Inflammatory macrophage treated with lipopolysaccharide for 4 hours (primary cell): ENCODE measurements around the gene PHF13.

Experiments
- DNase-seq: peaks from one replicate; pipeline ENCODE4 v3.0.0-alpha.2; 2020

The PHF13 gene

GRCh38 chr1:6602669-6603237 lies 10.8 kb upstream of the PHF13 start, which contains the start of gene KLHL21:
Gene KLHL21 (minus strand): TSS chr1:6602869. CDS start chr1:6602817, 52 bp downstream.
- DNase-seq, result peak; percentile 93

DNA sequence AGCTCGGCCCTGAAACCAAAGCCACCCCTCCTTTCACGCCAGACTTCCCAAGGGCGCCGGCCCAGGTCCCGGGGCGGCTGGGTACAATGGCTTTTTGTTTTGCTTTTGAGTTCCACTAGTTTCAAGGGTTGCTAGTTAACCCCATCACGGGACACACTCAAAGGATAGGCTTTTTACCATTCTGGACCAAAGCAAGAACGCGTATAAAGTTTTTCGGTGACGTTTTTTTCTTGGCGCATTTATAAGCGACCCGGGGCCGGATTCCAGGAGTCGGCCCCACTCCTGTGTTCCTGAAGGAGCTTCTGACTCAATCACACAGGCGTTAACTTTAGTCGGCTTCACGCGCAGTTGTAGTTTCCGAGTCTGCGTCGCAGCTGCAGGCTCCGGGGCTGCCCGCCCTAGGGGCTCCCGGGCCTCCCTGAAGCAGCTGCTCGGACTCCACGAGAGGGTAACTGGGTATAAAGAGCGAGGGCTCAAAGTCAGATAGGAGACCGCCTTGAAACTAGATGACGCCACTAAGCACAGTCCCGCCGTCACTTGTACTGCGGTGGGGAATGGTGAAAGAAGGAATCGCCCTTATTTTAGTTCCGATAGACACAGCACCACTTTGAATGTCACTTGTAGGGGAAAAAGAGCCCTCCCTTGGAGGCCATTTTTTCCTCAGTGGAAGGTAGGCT lies 10.2 kb upstream of the PHF13 start:
- DNase-seq, result peak; percentile 83

DNA sequence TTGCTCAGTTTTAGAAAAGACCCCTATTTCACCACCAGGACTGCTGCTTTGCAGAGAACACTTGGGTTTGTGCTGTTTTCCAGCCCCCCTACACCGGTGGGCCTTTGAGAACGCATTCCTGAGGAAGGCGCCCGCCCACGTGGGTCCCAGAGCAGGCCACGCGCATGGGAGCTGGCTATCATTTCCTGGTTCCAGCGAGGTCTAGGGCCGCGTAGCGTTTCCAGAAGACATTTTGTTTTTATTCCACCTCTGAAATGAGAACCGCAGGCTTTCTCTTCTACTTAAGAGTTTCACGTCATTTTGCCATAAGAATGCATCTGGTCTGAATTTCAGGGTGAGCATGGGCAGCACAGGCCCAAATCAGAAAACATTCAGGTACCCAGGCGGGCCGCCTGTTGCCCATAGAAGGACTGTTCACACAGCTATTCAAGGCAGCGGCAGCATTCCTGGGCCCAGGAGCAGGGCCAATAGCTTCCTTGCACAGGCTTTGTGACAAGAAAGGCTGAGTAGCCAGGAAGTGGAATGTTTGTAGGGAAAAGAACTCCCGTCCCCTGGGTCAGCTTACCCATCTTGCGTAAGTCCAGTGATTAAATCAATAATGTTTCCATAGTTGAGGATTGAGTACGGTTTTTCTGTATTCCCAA lies 9.5 kb upstream of the PHF13 start:
- peak; percentile 49 for DNase-seq

DNA sequence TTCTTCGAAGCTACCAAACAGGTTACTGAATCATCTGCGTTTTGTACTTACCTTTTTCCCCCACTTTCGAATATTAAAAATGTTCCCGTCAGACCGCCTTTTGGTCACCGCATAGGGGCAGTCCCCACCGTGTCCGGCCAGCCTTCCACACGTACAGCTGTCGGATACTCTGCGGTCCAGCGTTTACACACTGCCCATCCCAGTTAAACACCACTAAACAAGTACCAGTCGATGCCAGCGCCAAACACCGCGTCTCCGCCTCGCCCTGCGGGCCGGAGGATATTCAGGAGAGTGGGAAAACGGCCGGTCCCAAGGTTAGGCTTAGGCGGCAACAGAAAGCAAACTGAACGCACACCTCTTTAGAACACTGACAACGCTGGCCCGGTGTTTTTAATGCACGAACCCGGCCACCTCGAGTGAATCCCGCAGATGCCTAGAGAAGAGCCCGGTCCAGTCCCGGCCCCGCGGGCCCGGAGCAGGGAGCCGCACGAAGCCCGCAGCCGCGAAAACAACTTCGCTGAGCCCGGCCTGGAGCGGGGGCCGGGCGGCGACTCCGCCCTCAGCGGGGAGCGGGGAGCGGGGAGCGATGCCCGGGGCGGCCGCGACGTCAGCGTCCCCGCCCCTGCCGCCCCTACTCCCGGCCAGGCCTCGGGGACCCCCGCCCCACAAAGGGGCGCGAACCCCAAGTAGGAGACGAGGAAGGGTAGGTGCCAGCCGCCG lies 730 bp upstream of the PHF13 start:
- DNase-seq, result peak; percentile 39

GRCh38 chr1:6614019-6614928 lies 743 bp downstream of the PHF13 start:
- DNase-seq, result no peak

GRCh38 chr1:6614929-6615785 lies 1.6 kb downstream of the PHF13 start:
- no peak for DNase-seq

DNA sequence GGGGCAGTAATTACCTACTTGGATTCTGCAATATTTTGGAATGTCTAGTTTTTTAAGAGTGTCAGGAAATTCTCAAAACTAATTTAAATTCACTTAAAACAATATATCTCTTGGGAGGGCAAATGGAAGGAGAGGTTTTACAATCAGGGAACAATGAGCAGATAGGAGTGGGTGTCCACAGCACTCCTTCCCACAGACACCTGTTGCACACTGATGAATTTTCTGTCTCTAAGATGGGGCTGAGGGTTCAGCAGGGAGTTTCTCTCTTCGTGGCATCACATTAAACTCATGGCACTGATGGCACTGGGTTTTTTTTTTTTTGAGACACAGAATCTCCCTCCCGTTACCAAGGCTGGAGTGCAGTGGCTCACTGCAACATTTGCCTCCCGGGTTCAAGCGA lies 5.5 kb downstream of the PHF13 start:
- no peak for DNase-seq

DNA sequence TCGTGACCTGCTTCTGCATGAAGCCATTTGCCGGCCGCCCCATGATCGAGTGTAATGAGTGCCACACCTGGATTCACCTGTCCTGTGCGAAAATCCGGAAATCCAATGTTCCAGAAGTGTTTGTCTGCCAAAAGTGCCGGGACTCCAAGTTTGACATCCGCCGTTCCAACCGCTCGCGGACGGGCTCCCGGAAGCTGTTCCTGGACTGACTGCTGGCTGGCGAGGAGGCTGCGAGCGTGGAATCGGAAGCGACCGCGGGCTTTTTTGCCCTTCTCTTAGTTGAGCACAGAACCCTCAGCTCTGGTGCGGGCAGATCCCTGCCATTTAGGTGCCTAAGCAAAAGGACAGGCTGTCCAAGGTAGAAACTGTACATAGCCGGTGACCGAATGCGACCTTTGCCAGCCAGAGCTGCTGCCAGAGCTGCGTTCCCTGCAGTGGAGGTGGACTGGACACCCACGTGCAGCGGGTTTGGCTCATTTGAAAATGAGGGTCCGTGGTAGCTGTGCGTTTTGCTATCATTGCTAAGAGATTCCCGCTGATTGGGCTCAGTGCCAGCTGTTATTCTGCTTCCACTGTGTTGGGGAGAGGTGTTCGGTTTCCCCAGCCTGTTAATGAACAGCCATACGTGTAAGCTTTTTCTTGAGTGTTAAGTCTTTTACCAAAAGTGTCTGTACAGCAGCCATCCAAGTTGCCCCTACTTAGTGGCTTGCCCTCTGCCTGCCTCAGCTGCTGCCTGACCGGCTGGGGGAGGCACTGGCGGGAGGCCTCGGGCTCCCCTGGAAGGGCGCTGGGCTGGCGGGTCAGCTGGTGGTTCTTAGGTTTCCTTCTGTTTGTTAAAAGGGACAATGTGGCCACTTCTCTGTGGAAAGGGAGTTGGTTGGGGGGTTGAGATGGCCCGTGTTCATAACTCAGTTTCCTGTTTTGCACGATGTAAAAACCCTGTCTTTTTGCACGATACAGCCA lies 8.2 kb downstream of the PHF13 start:
- DNase-seq, result no peak

- DNase-seq, result no peak
These were observed 9.0 kb downstream of the PHF13 start for GRCh38 chr1:6622396-6623152.

DNA sequence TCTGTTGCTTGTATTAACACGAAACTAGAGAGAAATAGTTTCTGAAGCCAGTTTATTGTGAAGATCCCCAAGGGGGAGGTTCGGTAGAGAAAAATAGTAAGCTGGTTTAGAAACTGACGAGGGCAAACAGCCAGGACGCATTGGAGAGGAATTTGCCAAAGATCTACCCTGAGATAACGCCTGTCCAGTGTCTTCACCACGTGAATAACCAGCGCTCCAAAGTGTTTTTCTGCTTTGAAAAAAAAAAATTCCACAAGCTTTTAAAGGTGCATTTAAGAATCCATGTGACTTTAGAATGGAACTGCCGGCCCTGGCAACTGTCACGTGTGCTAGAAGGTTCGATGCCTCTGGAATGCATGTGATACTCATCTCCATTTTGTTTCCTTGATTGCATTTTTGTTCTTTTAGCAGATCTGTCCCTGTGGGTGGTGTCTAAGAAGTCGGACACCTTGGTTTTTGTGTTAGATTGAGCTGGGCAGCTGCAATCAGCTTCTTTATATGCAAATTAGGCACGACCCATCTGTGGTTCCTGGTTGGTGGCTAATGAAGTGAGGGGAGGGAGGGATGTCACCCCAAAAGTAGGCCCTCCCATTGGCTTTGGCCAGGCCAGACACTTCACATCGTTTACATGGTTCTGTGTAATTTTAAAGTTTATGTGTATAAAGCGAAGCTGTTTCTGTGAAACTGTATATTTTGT lies 9.9 kb downstream of the PHF13 start:
- no peak for DNase-seq

GRCh38 chr1:6624710-6625583 lies 11.4 kb downstream of the PHF13 start, which contains the start of gene THAP3:
Gene THAP3 (plus strand): TSS chr1:6624868. CDS start chr1:6625219, 351 bp downstream.
- DNase-seq, result peak; percentile 83

DNA sequence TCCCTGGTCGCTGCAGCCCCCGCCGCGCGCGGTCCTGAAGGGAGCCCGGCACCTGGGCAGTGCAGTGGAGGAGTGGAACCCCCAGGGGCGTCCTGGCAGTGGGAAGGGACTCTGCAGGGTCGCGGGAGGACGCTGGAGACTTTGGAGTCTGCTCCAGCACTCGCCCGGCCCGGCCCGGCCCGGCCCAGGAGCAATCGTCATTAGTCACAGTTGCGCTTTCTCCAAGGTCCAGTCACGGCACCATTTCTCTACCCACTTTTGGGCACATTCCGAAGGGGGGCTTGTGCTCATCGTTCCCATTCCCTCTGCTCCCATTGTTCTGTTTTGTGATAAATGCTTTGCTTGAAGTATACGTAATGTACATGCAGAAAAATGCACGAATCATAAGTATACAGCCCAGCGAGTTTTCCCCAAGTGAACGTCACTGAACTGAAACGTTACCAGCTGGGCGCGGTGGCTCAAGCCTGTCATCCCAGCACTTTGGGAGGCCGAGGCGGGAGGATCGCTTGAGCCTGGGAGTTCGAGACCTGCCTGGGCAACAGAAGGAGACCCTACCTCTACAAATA lies 12.1 kb downstream of the PHF13 start:
- DNase-seq, result peak; percentile 40

GRCh38 chr1:6627031-6627430 lies 13.5 kb downstream of the PHF13 start:
- DNase-seq, result no peak

DNA sequence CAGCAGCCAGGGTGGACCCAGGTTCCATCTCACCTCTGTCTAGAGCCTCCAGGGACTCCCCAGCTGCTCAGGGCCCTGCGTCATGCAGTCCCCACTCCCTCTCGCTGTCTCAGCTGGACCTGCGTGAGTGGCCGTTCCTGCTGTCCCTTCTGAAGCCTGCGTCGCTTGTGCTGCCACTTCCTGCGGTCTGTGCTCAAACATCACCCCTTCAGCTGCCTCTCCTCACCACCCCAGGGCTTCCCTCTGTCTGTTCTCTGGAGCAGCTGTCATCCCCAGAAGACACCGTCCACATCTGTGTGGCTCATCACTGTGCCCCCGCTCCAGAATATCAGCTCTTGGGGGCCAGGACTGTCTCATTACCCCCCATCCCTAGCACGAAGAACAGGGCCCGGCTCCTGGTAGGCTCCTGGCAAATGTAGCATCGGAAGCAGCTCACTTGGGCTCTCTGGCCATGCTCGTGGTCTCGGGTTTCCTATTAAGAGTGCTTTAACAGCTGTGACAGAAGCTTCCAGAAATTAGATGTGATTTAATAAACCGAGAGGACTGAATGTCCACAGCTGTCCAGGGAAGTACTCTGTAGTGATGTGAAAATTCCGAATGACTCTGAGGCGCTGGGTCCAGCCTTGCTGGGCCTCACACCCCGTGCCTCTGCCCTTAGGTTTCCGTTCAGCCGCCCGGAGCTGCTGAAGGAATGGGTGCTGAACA lies 14.5 kb downstream of the PHF13 start:
- DNase-seq, result no peak

DNA sequence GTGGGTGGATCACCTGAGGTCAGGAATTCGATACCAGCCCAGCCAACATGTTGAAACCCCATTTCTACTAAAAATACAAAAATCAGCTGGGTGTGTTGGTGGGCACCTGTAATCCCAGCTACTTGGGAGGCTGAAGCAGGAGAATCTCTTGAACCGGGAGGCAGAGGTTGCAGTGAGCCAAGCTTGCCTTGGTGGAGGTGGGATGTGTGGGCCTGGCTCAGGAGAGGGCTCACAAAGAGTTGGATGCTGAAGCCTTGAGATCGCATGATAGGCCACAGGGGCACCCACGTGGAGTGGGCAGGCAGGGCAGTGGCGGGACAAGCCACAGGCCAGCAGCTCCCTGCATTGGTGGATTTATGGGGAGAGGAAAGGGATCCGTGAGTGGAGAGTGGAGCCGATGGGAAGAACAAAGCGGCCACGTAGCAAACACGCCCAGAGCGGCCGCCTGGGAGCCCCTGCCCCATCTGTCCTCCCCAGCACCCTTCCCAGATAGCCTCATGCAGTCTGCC lies 15.5 kb downstream of the PHF13 start:
- DNase-seq, result no peak

- DNase-seq, result no peak
These were observed 16.5 kb downstream of the PHF13 start for GRCh38 chr1:6630027-6630426.
